Gastroesophageal sphincter (tissue), 4 donors: ENCODE measurements around the gene PEAK1. TPM values are rescaled to one million over a fixed set of nuclear protein-coding genes. Genes with fewer than 3 reads are reported as not detected.

Experiments
- ATAC-seq: fragments of 150-250 bp; one replicate; pipeline ENCODE4 v1.9.1; 2016; ENCODE audit warnings: mild to moderate bottlenecking, moderate library complexity
- H3K27ac ChIP-seq, 4 donors: fragments of 200-600 bp; sonication (generic) in 3 of 4; 1 replicate in 3 of 4; 2 replicates in 1 of 4; pipeline ENCODE4 v1.5.1; 2016 to 2019
- H3K27me3 ChIP-seq: fragments of 200-600 bp; sonication (generic); one replicate; pipeline ENCODE4 v1.5.1; 2019
- H3K36me3 ChIP-seq, 2 donors: fragments of 200-600 bp; sonication (generic); one replicate each; pipeline ENCODE4 v1.5.1; 2019; ENCODE audit warnings: control low read depth in 1 of 2
- H3K4me1 ChIP-seq, 3 donors: fragments of 200-600 bp; sonication (generic); 1 replicate in 2 of 3; 2 replicates in 1 of 3; pipeline ENCODE4 v1.5.1; 2016 to 2019; ENCODE audit warnings: control low read depth in 2 of 3
- H3K4me3 ChIP-seq, 2 donors: fragments of 200-600 bp; sonication (generic); one replicate each; pipeline ENCODE4 v1.5.1; 2019; ENCODE audit warnings: mild to moderate bottlenecking in 1 of 2, moderate library complexity in 1 of 2
- H3K9me3 ChIP-seq, 3 donors: fragments of 200-600 bp; sonication (generic); one replicate each; pipeline ENCODE4 v1.5.1; 2017 to 2019; ENCODE audit warnings: control low read depth in 2 of 3
- CTCF ChIP-seq, 4 experiments: fragments of 200-600 bp in 2 of 4; fragments of 450-650 bp in 2 of 4; sonication (generic) in 1 of 4; IDR thresholded peaks; one replicate each; pipeline ENCODE4 v1.5.1; 2017 to 2019; ENCODE audit warnings: antibody characterized with exemption in 4 of 4, mild to moderate bottlenecking in 2 of 4, moderate library complexity in 2 of 4
- EP300 ChIP-seq: sonication (generic); formaldehyde crosslinking; IDR thresholded peaks from one replicate; pipeline ENCODE4 v1.6.1; 2017; ENCODE audit warnings: antibody characterized with exemption, mild to moderate bottlenecking
- POLR2A ChIP-seq, 2 donors: fragments of 450-650 bp; IDR thresholded peaks; one replicate each; pipeline ENCODE4 v1.6.1; 2017; ENCODE audit warnings: antibody characterized with exemption in 2 of 2, mild to moderate bottlenecking in 2 of 2, moderate library complexity in 1 of 2
- POLR2AphosphoS5 ChIP-seq: sonication (generic); formaldehyde crosslinking; IDR thresholded peaks from one replicate; pipeline ENCODE4 v1.6.1; 2017; ENCODE audit warnings: antibody characterized with exemption
- WGBS, 2 donors: methylation state at CpG; one replicate each; pipeline ENCODE4 v1.1.5; 2018; ENCODE audit warnings: low coverage in 1 of 2; 5-methylcytosine and 5-hydroxymethylcytosine counted together
- total RNA-seq, 4 donors: library from RNA; depleted of rRNA; stranded (reverse); fragments of >200 nt; gene quantifications; one replicate each; pipeline ENCODE4 v1.1.0, GENCODE V29; 2016

PEAK1 gene
- total RNA-seq, 4 donors from 2014 or later: 59.5 to 170 (median 91.6) TPM

GRCh38 chr15:77094397-77095030 lies 325.4 kb downstream of the PEAK1 start:
- TF ChIP-seq EP300 (no peak), CTCF (IDR thresholded peaks at IDR 0.05) (no peak), POLR2A (IDR thresholded peaks at IDR 0.05) (no peak), POLR2AphosphoS5 (no peak)
- Histone ChIP-seq H3K27me3 (no peaks in the 10 kb centered on the region), H3K9me3 (no peaks in the 10 kb centered on the region), H3K27ac (no peak overlapping the region), H3K4me1 (no peaks in the 10 kb centered on the region), H3K4me3 (no peak overlapping the region), H3K36me3 (no peaks in the 10 kb centered on the region)
- ATAC-seq: no peak
- WGBS, 2 donors: 85 to 87% methylated on average over 6 to 7 of the region's 11 CpGs

GRCh38 chr15:77093436-77093835 lies 326.5 kb downstream of the PEAK1 start:
- WGBS, 2 donors: 70 to 80% methylated on average over 1 of the region's 1 CpG
- TF ChIP-seq POLR2A (IDR thresholded peaks at IDR 0.05): no peak
- no peak overlapping the region for H3K27ac ChIP-seq
- H3K4me3 ChIP-seq: no peak overlapping the region
- no peaks in the 10 kb centered on the region for H3K9me3 ChIP-seq
- no peak for ATAC-seq
- no peaks in the 10 kb centered on the region for H3K4me1 ChIP-seq
- no peaks in the 10 kb centered on the region for H3K36me3 ChIP-seq
- H3K27me3 ChIP-seq: no peaks in the 10 kb centered on the region

GRCh38 chr15:77091097-77091496 lies 328.8 kb downstream of the PEAK1 start:
- no peak for TF ChIP-seq POLR2AphosphoS5
- TF ChIP-seq POLR2A (IDR thresholded peaks at IDR 0.05): no peak
- no peak for TF ChIP-seq EP300
- no peak for TF ChIP-seq CTCF (IDR thresholded peaks at IDR 0.05)
- no peaks in the 10 kb centered on the region for H3K27me3 ChIP-seq
- ATAC-seq: no peak
- no peaks in the 10 kb centered on the region for H3K36me3 ChIP-seq
- H3K9me3 ChIP-seq: no peaks in the 10 kb centered on the region
- H3K27ac ChIP-seq: no peak overlapping the region
- whole genome bisulfite sequencing, 2 donors: 83 to 89% methylated on average over 2 of the region's 2 CpGs
- H3K4me3 ChIP-seq: no peak overlapping the region
- H3K4me1 ChIP-seq: no peaks in the 10 kb centered on the region

GRCh38 chr15:77087213-77087612 lies 332.7 kb downstream of the PEAK1 start:
- no peaks in the 10 kb centered on the region for H3K27me3 ChIP-seq
- no peak for TF ChIP-seq POLR2A (IDR thresholded peaks at IDR 0.05)
- no peak for TF ChIP-seq POLR2AphosphoS5
- no peak for TF ChIP-seq CTCF (IDR thresholded peaks at IDR 0.05)
- TF ChIP-seq EP300: no peak
- 100% methylated on average over 2 of the region's 2 CpGs for WGBS, 2 donors
- H3K27ac ChIP-seq: no peak overlapping the region
- no peaks in the 10 kb centered on the region for H3K36me3 ChIP-seq
- H3K4me1 ChIP-seq: peaks cover 0 to 11% (median 0%) of the 10 kb centered on the region in 3 donors
- no peak for ATAC-seq
- H3K9me3 ChIP-seq: no peaks in the 10 kb centered on the region
- H3K4me3 ChIP-seq: no peak overlapping the region

- H3K4me3 ChIP-seq: no peak overlapping the region
- no peaks in the 10 kb centered on the region for H3K9me3 ChIP-seq
- no peak for ATAC-seq
- no peak for TF ChIP-seq EP300
- TF ChIP-seq POLR2A (IDR thresholded peaks at IDR 0.05): no peak
- no peak for TF ChIP-seq CTCF (IDR thresholded peaks at IDR 0.05)
- no peak for TF ChIP-seq POLR2AphosphoS5
- no peak overlapping the region for H3K27ac ChIP-seq
- peaks cover 0 to 11% (median 0%) of the 10 kb centered on the region in 3 donors for H3K4me1 ChIP-seq
- 36 to 64% methylated on average over 2 of the region's 2 CpGs for WGBS, 2 donors
- no peaks in the 10 kb centered on the region for H3K27me3 ChIP-seq
- no peaks in the 10 kb centered on the region for H3K36me3 ChIP-seq
These were observed 334.6 kb downstream of the PEAK1 start for GRCh38 chr15:77085297-77085696.
